ENCODE data around the gene PIK3C2G. TPM values are rescaled to one million over a fixed set of nuclear protein-coding genes. Genes with fewer than 3 reads are reported as not detected.

PIK3C2G gene
- total and polyA plus RNA-seq, 4 donors = 4.9 to 40.1 (median 19.4) TPM

- TF ChIP-seq ZBTB33 (IDR thresholded peaks at IDR 0.05) (peak; percentile 48), GABPA (IDR thresholded peaks at IDR 0.05 in 1 of 2, conservative IDR thresholded peaks at IDR 0.05 in 1 of 2) (no peak), MAX (IDR thresholded peaks at IDR 0.05) (peak; percentile 52)
- TF ChIP-seq, protein P1, sequence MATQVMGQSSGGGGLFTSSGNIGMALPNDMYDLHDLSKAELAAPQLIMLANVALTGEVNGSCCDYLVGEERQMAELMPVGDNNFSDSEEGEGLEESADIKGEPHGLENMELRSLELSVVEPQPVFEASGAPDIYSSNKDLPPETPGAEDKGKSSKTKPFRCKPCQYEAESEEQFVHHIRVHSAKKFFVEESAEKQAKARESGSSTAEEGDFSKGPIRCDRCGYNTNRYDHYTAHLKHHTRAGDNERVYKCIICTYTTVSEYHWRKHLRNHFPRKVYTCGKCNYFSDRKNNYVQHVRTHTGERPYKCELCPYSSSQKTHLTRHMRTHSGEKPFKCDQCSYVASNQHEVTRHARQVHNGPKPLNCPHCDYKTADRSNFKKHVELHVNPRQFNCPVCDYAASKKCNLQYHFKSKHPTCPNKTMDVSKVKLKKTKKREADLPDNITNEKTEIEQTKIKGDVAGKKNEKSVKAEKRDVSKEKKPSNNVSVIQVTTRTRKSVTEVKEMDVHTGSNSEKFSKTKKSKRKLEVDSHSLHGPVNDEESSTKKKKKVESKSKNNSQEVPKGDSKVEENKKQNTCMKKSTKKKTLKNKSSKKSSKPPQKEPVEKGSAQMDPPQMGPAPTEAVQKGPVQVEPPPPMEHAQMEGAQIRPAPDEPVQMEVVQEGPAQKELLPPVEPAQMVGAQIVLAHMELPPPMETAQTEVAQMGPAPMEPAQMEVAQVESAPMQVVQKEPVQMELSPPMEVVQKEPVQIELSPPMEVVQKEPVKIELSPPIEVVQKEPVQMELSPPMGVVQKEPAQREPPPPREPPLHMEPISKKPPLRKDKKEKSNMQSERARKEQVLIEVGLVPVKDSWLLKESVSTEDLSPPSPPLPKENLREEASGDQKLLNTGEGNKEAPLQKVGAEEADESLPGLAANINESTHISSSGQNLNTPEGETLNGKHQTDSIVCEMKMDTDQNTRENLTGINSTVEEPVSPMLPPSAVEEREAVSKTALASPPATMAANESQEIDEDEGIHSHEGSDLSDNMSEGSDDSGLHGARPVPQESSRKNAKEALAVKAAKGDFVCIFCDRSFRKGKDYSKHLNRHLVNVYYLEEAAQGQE (IDR thresholded peaks at IDR 0.05) = peak; percentile 58
Measured at GRCh38 chr12:18242380-18243089, 18.8 kb upstream of the PIK3C2G start (continued).

DNA sequence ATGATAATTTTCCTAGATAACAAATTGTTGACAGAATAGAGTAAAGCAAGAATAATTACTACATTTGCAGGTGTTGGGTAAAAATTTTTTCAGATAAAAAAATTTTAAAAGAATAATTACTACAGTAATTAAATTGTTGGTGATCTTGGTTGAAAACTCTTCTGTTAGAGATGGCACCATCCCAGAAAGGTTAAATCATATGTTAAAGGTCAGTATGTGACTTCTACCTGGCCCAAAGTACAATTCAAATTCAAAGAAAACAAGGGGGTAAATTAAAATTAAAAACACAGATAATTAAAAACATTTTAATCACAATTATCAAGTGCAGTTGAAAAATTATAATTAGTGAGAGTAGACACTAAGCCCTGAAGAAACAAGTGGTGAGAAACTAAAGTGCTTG lies 18.1 kb upstream of the PIK3C2G start:
- Histone ChIP-seq H3K9me3 (ENCODE audit: control insufficient read depth in 4 of 4, low read length in 3 of 4) (no peaks in the 10 kb centered on the region), H3K27ac (ENCODE audit: low read depth in 1 of 2, low read length in 2 of 2) (peak overlapping the region; percentile 73 to 78), H3K36me3 (ENCODE audit: control insufficient read depth in 4 of 4, insufficient read depth in 3 of 4, low read depth in 1 of 4, low read length in 3 of 4) (no peaks in the 10 kb centered on the region), H3K27me3 (ENCODE audit: control insufficient read depth in 4 of 4, insufficient read depth in 4 of 4, low read length in 3 of 4) (no peaks in the 10 kb centered on the region), H3K4me3 (ENCODE audit: low read depth in 1 of 3, low read length in 3 of 3) (peak overlapping the region; percentile 54 to 76 (median 69)), H3K9ac (ENCODE audit: low read depth in 1 of 2, low read length in 2 of 2) (peak overlapping the region; percentile 86 to 91), H3K4me1 (ENCODE audit: control insufficient read depth in 4 of 4, insufficient read depth in 4 of 4, low read length in 3 of 4) (peaks cover 2 to 9% (median 4%) of the 10 kb centered on the region in 4 donors)
- DNase-seq (ENCODE audit: low spot score) = no peak
- TF ChIP-seq ZBTB33 (IDR thresholded peaks at IDR 0.05) = no peak
- no peak for TF ChIP-seq NR2F2 (IDR thresholded peaks at IDR 0.05)
- no peak for TF ChIP-seq ATF3 (IDR thresholded peaks at IDR 0.05)
- TF ChIP-seq, protein P1 (IDR thresholded peaks at IDR 0.05) = no peak
- TF ChIP-seq CTCF (IDR thresholded peaks at IDR 0.05; ENCODE audit: low read depth, low read length, missing input control) = no peak
- no peak for TF ChIP-seq MAX (IDR thresholded peaks at IDR 0.05)
- no peak for TF ChIP-seq FOXA1 (IDR thresholded peaks at IDR 0.05)
- TF ChIP-seq HNF4G (IDR thresholded peaks at IDR 0.05) = no peak
- no peak for TF ChIP-seq HNF4A (conservative IDR thresholded peaks at IDR 0.05)
- no peak for TF ChIP-seq RAD21 (IDR thresholded peaks at IDR 0.05)
- no peak for TF ChIP-seq GABPA (IDR thresholded peaks at IDR 0.05 in 1 of 2, conservative IDR thresholded peaks at IDR 0.05 in 1 of 2)
- no peak for TF ChIP-seq JUND (IDR thresholded peaks at IDR 0.05)
- TF ChIP-seq TAF1 (conservative IDR thresholded peaks at IDR 0.05) = no peak
- no peak for TF ChIP-seq FOXA2 (IDR thresholded peaks at IDR 0.05)
- TF ChIP-seq EGR1 (IDR thresholded peaks at IDR 0.05; ENCODE audit: low read depth in 2 of 2) = no peak
- no peak for TF ChIP-seq YY1 (IDR thresholded peaks at IDR 0.05)
- no peak for TF ChIP-seq RXRA (IDR thresholded peaks at IDR 0.05)
- TF ChIP-seq SP1 (IDR thresholded peaks at IDR 0.05) = no peak
